ENCODE results near the gene IQSEC1.

Gene IQSEC1

DNA sequence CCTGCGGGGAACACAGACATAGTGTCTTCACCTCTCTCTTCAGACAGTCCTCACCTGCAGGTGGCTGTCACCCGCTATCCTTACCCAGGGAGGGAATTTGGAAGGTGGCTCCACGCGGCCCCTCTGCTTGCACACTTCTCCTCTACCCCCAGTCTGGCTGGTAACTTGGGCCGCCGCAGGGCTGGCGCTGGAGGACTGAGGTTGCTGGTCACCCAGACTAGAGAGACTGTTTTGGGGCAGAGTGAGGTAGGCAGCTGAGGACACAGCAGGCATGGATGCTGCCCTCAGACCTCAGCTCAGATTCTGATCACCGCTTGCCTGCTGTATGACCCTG lies 12.6 kb upstream of the IQSEC1 start:
- no peak for DNase-seq (ENCODE audit: low spot score)

- no peak for DNase-seq (ENCODE audit: low spot score)
Measured at GRCh38 chr3:13085081-13085845, 12.0 kb upstream of the IQSEC1 start.

- no peak for DNase-seq (ENCODE audit: low spot score)
Measured at GRCh38 chr3:13083898-13084297, 10.7 kb upstream of the IQSEC1 start.

- no peak for DNase-seq (ENCODE audit: low spot score)
Measured at GRCh38 chr3:13083254-13083653, 10.0 kb upstream of the IQSEC1 start.

GRCh38 chr3:13082677-13083076 lies 9.4 kb upstream of the IQSEC1 start:
- DNase-seq (ENCODE audit: low spot score) = no peak

DNA sequence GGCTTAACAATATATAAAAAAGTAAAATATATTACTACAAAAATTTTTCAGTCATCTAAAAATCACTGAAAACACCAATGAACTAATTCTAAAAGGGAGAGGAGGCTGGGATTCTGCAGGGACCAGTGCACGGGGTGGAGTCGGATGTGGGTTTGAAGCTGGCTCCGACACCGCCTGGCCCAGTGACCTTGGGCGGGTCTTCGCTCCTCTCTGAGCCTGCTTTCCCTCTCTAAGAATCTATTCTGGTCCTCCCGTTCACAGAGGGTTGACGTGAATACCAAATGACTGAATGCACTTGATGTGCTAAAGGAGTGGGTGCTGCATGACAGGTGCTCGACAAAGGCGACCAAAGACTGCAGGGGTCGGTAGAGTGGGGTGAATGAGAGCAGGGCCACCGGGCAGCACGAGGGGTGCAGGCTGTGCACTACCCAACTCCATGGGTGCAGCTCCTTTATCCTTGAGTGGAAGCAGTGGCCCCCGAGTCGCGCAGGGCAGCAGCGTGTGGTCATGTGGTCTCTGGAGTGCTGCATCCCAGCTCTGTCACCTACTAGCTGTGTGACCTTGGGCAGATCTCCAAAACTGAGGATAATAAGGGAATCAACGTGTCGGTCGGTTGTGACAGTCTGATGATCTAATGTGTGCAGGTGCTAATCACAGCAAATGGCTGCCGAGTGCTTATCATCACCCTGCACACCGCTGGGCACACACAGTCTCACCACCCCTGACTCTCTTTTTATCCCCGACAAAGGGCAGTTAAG lies 8.6 kb upstream of the IQSEC1 start:
- no peak for DNase-seq (ENCODE audit: low spot score)

GRCh38 chr3:13080591-13080990 lies 7.4 kb upstream of the IQSEC1 start:
- DNase-seq (ENCODE audit: low spot score) = no peak

DNA sequence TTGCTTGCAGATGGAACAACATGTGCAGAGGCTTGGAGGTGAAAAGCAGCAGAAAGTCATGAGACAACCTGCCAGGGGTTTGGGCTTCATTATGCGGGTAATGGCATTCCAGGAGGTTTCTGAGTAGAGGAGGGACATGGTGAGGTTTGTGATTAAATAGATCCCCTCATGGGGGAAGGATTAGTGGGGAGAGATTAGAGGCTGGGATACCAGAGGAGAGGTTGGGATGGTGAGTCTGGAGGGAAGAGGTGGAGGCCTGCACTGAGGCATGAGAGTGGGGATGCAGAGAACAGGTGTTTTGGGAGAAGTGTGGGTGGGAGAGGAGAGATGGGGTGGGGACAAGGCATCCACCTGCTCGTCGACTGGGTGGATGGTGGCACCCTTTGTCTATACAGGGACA lies 6.8 kb upstream of the IQSEC1 start:
- no peak for DNase-seq (ENCODE audit: low spot score)

- no peak for DNase-seq (ENCODE audit: low spot score)
Measured at GRCh38 chr3:13079510-13079909, 6.3 kb upstream of the IQSEC1 start.

DNA sequence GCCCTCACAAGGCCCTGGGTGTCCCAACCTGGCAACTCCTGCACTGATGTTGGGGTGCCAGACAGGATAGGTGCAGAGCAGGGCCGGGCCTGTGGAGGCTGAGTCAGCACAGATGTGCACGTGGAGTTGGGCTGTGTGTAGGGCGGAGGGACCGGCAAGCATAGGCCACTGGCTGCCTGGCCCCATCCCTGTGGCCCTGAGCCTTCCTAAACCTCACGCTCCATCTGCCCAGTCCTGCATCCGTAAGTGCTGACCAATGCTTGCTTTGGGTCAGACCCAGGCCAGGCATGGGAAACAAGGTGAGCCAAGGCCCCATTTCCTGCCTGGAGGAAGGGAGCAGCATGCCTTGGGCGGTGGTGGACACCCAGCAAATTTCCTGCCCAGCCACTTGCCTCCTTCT lies 5.8 kb upstream of the IQSEC1 start:
- DNase-seq (ENCODE audit: low spot score) = no peak

DNA sequence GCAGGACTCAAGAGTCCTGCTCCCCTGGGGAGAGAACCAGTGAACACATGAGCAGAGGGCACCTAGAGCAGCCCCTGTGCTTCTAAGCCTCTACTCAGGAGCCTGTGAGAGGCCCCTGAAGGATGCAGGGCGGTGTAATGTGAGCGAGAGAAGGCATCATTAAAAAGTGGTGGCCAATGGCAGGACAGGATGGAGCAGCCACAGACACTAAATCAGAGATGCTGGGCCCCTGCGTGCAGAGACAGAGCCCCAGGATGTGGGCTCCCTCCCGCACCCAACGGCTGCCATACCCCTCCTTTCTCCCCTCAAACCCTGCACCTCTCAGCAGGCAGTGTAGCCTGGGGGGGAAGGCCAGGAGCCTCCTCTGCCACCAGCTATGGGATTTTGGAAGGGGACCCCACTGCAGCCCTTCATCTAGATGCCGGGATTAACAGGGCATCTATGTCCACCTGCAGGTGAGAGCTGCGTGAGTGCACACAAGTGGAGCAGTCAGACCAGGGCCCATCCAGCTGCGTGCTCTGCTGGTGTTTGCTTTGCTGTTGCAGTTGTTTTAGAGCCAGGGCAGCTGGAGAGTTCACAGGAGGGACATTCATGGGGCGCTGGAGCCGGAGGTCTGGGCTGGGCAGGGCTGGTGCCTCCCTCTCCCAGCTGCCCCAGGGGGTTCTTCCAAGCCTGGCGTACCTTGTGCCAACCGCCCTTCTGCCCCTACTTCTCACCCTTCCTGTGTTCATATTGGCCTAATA lies 5.1 kb upstream of the IQSEC1 start:
- no peak for DNase-seq (ENCODE audit: low spot score)

- no peak for DNase-seq (ENCODE audit: low spot score)
Measured at GRCh38 chr3:13077431-13078162, 4.4 kb upstream of the IQSEC1 start.

DNA sequence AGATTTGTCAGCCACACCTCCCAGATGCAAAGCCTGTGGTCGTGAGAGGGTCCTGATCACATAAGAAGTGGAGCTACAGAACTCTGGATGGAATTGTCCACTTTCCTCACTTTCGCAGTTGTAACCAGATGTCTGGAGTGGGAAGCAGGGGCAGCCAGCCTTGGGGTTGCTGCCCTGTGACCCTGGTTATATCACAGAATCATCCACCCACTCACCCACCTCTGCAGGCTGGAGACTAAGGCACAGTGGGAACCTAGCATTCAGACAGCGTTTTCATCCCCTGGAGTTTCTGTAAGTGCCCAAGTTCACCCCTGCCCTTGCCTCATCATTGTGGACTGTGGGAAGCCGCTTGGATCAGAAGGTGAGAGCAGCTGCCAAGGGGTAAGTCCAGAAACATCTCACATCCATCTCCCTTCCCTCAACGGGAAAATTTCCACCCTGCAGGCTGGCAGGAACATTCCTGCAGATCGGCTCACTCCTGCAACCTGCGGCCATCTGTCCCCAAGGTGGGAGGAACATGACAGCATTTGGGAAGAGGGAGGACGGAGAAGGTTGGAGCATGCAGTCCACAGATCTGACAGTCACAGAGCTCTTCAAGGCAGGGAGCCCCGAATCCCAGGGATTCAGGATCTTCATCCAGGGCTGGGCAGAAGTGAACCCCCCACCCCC lies 2.9 kb upstream of the IQSEC1 start:
- no peak for DNase-seq (ENCODE audit: low spot score)

DNA sequence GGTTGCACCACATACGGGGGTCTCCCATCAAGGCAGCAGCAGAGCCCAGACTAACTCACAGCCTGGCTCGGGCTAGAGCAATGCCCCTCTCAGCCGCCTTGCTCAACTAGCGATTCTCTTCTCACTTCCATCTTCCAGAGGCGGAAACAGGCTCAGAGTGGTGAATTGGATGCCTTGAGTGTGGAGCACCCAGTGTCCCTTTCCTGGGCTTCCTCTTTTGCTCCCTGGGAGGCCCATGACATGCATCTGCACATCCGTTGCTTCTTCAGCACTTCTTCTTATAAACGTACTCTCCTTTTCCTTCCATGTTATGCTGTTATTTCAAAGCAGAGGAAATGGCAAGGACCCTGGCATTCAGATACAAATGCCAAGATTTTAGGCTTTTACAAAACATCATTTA lies 2.1 kb upstream of the IQSEC1 start:
- no peak for DNase-seq (ENCODE audit: low spot score)

DNA sequence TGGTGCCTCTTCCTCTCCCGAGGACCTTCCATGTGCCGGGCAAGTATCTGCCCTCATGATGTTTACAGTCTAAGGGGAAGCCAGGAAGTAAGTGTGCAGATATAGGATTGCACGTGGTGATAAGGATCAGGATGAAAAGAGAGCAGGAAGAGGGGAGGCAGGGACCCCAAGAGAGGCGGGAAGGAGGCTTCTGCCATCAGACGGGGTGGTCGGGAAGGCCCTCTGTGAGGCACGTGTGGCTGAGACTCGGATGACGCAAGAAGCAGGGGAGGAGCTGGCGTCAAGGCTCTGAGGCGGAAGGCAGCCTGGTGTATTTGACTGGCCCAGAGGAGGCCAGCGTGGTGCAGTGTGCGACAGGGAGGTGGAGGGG lies 762 bp upstream of the IQSEC1 start:
- no peak for DNase-seq (ENCODE audit: low spot score)

DNA sequence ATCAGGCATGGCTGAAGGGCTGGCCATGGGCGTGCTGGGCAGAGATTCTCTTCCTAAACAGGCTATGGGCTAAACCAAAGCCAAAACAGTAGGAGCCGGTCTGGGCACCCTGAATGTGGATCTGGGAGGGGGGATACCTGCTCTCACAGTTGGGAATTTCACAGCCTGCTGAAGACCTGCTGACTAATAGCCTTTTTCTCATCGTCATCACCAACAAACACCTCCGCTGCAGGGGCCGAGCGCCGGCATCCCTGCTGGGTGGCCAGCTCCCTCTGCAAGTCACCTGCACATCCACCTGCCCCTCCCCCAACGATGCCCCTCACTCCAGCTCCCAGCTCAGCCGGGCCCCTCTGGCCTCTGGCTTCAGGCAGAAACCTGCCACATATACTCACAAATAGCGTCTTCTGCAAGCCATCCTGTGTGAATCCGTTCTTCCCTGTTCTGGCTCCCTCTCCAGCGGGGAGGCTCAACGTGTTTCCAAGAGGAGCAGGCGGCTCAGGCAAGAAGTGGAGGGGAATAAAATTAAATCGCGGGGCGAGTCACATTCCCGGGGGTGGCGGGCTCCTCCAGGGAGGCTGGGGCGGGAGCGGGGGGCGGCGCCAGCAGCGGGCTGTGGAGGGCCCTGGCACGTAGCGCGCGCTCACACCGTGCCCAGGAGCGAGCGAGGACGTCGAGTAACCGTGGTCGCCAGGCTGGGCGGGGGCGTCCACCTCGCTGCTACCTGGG lies 466 bp downstream of the IQSEC1 start:
- no peak for DNase-seq (ENCODE audit: low spot score)

DNA sequence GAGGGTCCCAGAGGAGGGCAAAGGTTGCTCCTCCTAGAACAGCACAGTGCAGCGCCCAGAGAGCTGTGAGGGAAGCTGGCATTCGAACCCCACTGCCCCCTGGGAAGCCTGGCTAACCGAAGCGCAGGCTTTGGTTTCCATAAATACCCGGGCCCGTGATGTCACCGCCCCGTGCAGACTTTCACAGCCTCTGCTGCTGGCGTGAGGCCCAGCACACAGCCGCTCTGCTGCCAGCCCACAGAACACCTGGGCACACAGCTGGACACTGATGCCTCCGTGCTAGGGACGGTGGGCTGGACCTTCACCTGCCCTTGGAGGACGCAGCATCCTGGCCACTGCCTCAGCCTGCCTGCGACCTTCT lies 1.0 kb downstream of the IQSEC1 start:
- no peak for DNase-seq (ENCODE audit: low spot score)

- no peak for DNase-seq (ENCODE audit: low spot score)
Measured at GRCh38 chr3:13071695-13072094, 1.5 kb downstream of the IQSEC1 start.

- no peak for DNase-seq (ENCODE audit: low spot score)
Measured at GRCh38 chr3:13070391-13071070, 2.7 kb downstream of the IQSEC1 start.

DNA sequence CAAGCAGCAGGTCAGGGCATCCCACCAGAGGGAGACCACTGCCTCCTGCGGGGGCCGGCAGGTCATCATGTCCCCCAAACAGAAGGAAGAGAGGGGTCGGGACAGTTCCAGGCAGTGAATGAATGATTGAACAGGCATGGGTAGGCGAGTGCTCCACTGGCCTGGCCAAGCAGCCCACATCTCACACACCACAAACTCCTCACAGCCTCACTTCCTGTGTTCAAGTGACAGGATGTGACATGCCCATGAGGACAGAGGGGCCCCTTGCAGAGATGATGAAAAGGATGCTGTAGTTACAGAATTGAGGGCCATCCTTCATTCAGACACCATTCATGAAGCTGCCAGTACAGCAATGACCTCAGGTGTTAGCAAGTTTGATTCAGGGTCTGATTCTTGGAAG lies 3.7 kb downstream of the IQSEC1 start:
- no peak for DNase-seq (ENCODE audit: low spot score)

Data from RKO (cell line).